HG03139 (cell line): ENCODE measurements around the gene ITGAV.
"Not testable (repeated sequence)": the region's sequence is repeated elsewhere in the genome, so short reads cannot be mapped to it uniquely, and the experiment has no call there.

Experiments
- ATAC-seq: cut with Tn5 transposase; IDR thresholded peaks from one replicate; pipeline ENCODE4 v1.9.1; 2021; ENCODE audit not compliant: unreplicated experiment

ITGAV gene

GRCh38 chr2:186589612-186590349 lies at the start of gene ITGAV:
TSS of gene ITGAV (plus strand) at chr2:186590056. CDS start at chr2:186590339, 283 bp downstream.
- ATAC-seq, result peak; percentile 97

- ATAC-seq, result no peak
Observed at GRCh38 chr2:186540941-186541340, 48.9 kb upstream of the ITGAV start.

GRCh38 chr2:186542002-186542401 lies 47.9 kb upstream of the ITGAV start:
- no peak for ATAC-seq

GRCh38 chr2:186543561-186544131 lies 46.2 kb upstream of the ITGAV start:
- no peak for ATAC-seq

GRCh38 chr2:186544255-186544675 lies 45.6 kb upstream of the ITGAV start:
- no peak for ATAC-seq

- ATAC-seq, result no peak
Observed at GRCh38 chr2:186546846-186547245, 43.0 kb upstream of the ITGAV start.

- ATAC-seq, result no peak
Observed at GRCh38 chr2:186551323-186552050, 38.4 kb upstream of the ITGAV start.

GRCh38 chr2:186554429-186554828 lies 35.4 kb upstream of the ITGAV start:
- ATAC-seq, result no peak

GRCh38 chr2:186554850-186555671 lies 34.8 kb upstream of the ITGAV start:
- no peak for ATAC-seq

- ATAC-seq, result no peak
Observed at GRCh38 chr2:186558512-186559276, 31.2 kb upstream of the ITGAV start.

- ATAC-seq, result no peak
Observed at GRCh38 chr2:186559370-186559769, 30.5 kb upstream of the ITGAV start.

GRCh38 chr2:186559848-186560247 lies 30.0 kb upstream of the ITGAV start:
- no peak for ATAC-seq

- no peak for ATAC-seq
Observed at GRCh38 chr2:186560254-186560653, 29.6 kb upstream of the ITGAV start.

GRCh38 chr2:186561467-186562208 lies 28.2 kb upstream of the ITGAV start:
- ATAC-seq, result no peak

GRCh38 chr2:186562209-186562578 lies 27.7 kb upstream of the ITGAV start:
- no peak for ATAC-seq

GRCh38 chr2:186568600-186568999 lies 21.3 kb upstream of the ITGAV start:
- not testable (repeated sequence) for ATAC-seq

GRCh38 chr2:186569127-186569526 lies 20.7 kb upstream of the ITGAV start:
- not testable (repeated sequence) for ATAC-seq

- no peak for ATAC-seq
Observed at GRCh38 chr2:186569897-186570296, 20.0 kb upstream of the ITGAV start.

GRCh38 chr2:186570604-186571003 lies 19.3 kb upstream of the ITGAV start:
- ATAC-seq, result no peak

- ATAC-seq, result no peak
Observed at GRCh38 chr2:186572705-186573104, 17.2 kb upstream of the ITGAV start.
